HG03135 (cell line): ENCODE measurements around the gene CCNDBP1.
"Not testable (repeated sequence)": the region's sequence is repeated elsewhere in the genome, so short reads cannot be mapped to it uniquely, and the experiment has no call there.

Source experiments
- ATAC-seq: cut with Tn5 transposase; IDR thresholded peaks from one replicate; pipeline ENCODE4 v1.9.1; 2021; ENCODE audit warnings: mild to moderate bottlenecking, moderate library complexity; ENCODE audit not compliant: unreplicated experiment

CCNDBP1 gene

GRCh38 chr15:43185157-43186002 is at the start of gene CCNDBP1:
CCNDBP1 (plus strand) TSS chr15:43185403; CDS start chr15:43185499, 96 bp downstream.
- ATAC-seq = peak; percentile 96

GRCh38 chr15:43143203-43143941 is 41.8 kb upstream of the CCNDBP1 start:
- ATAC-seq = no peak

GRCh38 chr15:43144512-43144911 is 40.7 kb upstream of the CCNDBP1 start:
- ATAC-seq = no peak

- no peak for ATAC-seq
Measured at GRCh38 chr15:43146184-43146583, 39.0 kb upstream of the CCNDBP1 start.

- no peak for ATAC-seq
Measured at GRCh38 chr15:43150191-43150929, 34.8 kb upstream of the CCNDBP1 start.

- ATAC-seq = no peak
Measured at GRCh38 chr15:43151688-43152087, 33.5 kb upstream of the CCNDBP1 start.

GRCh38 chr15:43153269-43153668 is 31.9 kb upstream of the CCNDBP1 start:
- ATAC-seq = no peak

- ATAC-seq = no peak
Measured at GRCh38 chr15:43165801-43166325, 19.3 kb upstream of the CCNDBP1 start.

GRCh38 chr15:43167261-43167660 is 17.9 kb upstream of the CCNDBP1 start:
- not testable (repeated sequence) for ATAC-seq

GRCh38 chr15:43168192-43169107 is 16.8 kb upstream of the CCNDBP1 start:
- no peak for ATAC-seq

GRCh38 chr15:43169888-43170287 is 15.3 kb upstream of the CCNDBP1 start:
- no peak for ATAC-seq

- not testable (repeated sequence) for ATAC-seq
Measured at GRCh38 chr15:43175656-43176309, 9.4 kb upstream of the CCNDBP1 start.

GRCh38 chr15:43177147-43177546 is 8.1 kb upstream of the CCNDBP1 start:
- not testable (repeated sequence) for ATAC-seq

- ATAC-seq = no peak
Measured at GRCh38 chr15:43183270-43183669, 1.9 kb upstream of the CCNDBP1 start.

- no peak for ATAC-seq
Measured at GRCh38 chr15:43184407-43185124, 637 bp upstream of the CCNDBP1 start.

- ATAC-seq = peak; percentile 17
Measured at GRCh38 chr15:43186003-43186353, 775 bp downstream of the CCNDBP1 start.

GRCh38 chr15:43187544-43188155 is 2.4 kb downstream of the CCNDBP1 start:
- no peak for ATAC-seq

GRCh38 chr15:43189296-43189695 is 4.1 kb downstream of the CCNDBP1 start:
- ATAC-seq = no peak
